ENCODE measurements around the gene CDSN. TPM values are rescaled to one million over a fixed set of nuclear protein-coding genes. Genes with fewer than 3 reads are reported as not detected.
A peak's percentile ranks its signal among the peaks of the same experiment; 100 is the strongest.

The CDSN gene
- total and polyA plus RNA-seq, 2 of the 8 experiments (the other 6 are each of a cell fraction or from before 2014, with no cell fraction given) = not detected

DNA sequence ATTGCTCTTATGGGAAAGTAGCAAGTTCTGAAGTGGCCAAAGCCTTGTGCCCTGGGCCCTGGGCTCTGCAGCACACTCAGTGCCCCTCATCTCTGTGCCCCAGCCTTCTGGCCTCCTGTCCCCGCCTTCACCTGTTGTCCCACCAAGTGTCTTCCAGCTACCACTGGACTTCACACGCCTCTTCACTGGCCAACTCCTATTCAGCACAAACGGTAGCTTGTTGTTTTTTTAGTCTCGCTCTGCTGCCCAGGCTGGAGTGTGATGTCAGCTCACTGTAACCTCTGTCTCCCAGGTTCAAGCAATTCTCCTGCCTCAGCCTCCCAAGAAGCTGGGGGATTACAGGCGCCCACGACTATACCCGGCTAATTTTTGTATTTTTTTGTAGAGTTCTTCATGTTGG, 32.5 kb upstream of the CDSN start:
- no peak overlapping the region for H2BK5ac ChIP-seq (ENCODE audit: low read depth, low read length)
- H3K4me1 ChIP-seq (replicated peaks in 1 of 4; ENCODE audit: control insufficient read depth in 3 of 4, insufficient read depth in 4 of 4, low read length in 3 of 4) = peaks cover 0 to 13% (median 5%) of the 10 kb centered on the region in 4 experiments; a peak in 3 of 7 replicates
- H2BK12ac ChIP-seq (ENCODE audit: low read depth, low read length) = no peak overlapping the region
- peaks cover 0 to 40% (median 7%) of the 10 kb centered on the region in 4 experiments; a peak in 7 of 8 replicates for H3K36me3 ChIP-seq (ENCODE audit: control insufficient read depth in 2 of 4, insufficient read depth in 4 of 4, low read length in 3 of 4)
- no peaks in the 10 kb centered on the region for H3K9me3 ChIP-seq (ENCODE audit: insufficient read depth in 2 of 2, low read depth in 1 of 2, low read length in 1 of 2)
- H2BK120ac ChIP-seq (replicated peaks; ENCODE audit: low read depth, low read length) = no peak overlapping the region
- H3K23me2 ChIP-seq (ENCODE audit: low read depth, low read length) = peaks cover 3% of the 10 kb centered on the region; the same call in 1 of the 2 replicates
- H3K4me2 ChIP-seq (ENCODE audit: insufficient read depth in 1 of 2, low read depth in 2 of 2, low read length in 2 of 2) = no peak overlapping the region
- no peak overlapping the region; the same call in 1 of the 2 replicates for H4K8ac ChIP-seq (ENCODE audit: extremely low read depth, insufficient read depth, low read length)
- H4K91ac ChIP-seq (replicated peaks; ENCODE audit: insufficient read length, low read length) = no peak overlapping the region
- no peak overlapping the region for H3K56ac ChIP-seq (replicated peaks; ENCODE audit: insufficient read length, low read depth, low read length)
- peaks cover 0 to 3% of the 10 kb centered on the region in 2 experiments for H4K20me1 ChIP-seq (replicated peaks in 1 of 2; ENCODE audit: control insufficient read depth in 1 of 2, insufficient read depth in 2 of 2, low read length in 2 of 2)
- no peak overlapping the region for H2BK15ac ChIP-seq (ENCODE audit: low read length)
- H3K79me2 ChIP-seq (ENCODE audit: control insufficient read depth in 1 of 2, insufficient read depth in 2 of 2, low read length in 2 of 2) = no peaks in the 10 kb centered on the region
- H4K5ac ChIP-seq (ENCODE audit: insufficient read length, low read depth, low read length) = no peak overlapping the region
- no peak overlapping the region for H3K4me3 ChIP-seq (ENCODE audit: extremely low read depth in 1 of 4, insufficient read depth in 2 of 4, low read depth in 3 of 4, low read length in 4 of 4)
- H3K9ac ChIP-seq (replicated peaks in 1 of 4; ENCODE audit: extremely low read depth in 1 of 4, low read depth in 3 of 4, low read length in 3 of 4) = peak overlapping the region in 1 of 4 experiments; percentile 1; a peak in 2 of 7 replicates
- FAIRE-seq (no peak), DNase-seq (ENCODE audit: low read depth in 1 of 2, low spot score in 2 of 2) (no peak)
- no peak overlapping the region for H2AFZ ChIP-seq (ENCODE audit: low read length)
- 92% methylated on average over 7 of the region's 7 CpGs; no CpG with 5 or more reads in 1 of the 2 experiments for WGBS, 2 experiments (ENCODE audit: extremely low coverage in 1 of 2, insufficient coverage in 1 of 2, insufficient read length in 1 of 2, insufficient replicate concordance in 2 of 2, low coverage in 1 of 2, low lambda C conversion rate in 2 of 2, missing lambda C conversion rate in 1 of 2)
- no peak overlapping the region for H2BK20ac ChIP-seq (ENCODE audit: low read length)
- no peak overlapping the region for H3K4ac ChIP-seq (replicated peaks; ENCODE audit: insufficient read length, low read depth, low read length)
- no peak overlapping the region for H3K18ac ChIP-seq (ENCODE audit: extremely low read depth, low read length)
- ChIA-PET POLR2A (ENCODE audit: partially characterized antibody) (interaction anchor here (61.6 to 68.5 kb wide), 2 partner anchors 5 to 16 kb away, joined by 2251 read pairs; partner anchors contain the start of genes CCHCR1, CDSN, POU5F1 and PSORS1C1), CTCF (ENCODE audit: partially characterized antibody) (interaction anchor here (1.1 to 3.2 kb wide), 8 partner anchors 13 to 65 kb away, joined by 3 to 15 read pairs (median 4); partner anchors contain the start of gene PSORS1C2)
- H3K27me3 ChIP-seq (replicated peaks in 1 of 4; ENCODE audit: control insufficient read depth in 3 of 4, extremely low read depth in 1 of 4, insufficient read depth in 3 of 4, low read length in 3 of 4) = no peaks in the 10 kb centered on the region
- H3K23ac ChIP-seq (ENCODE audit: insufficient read length) = no peak overlapping the region
- H3K79me1 ChIP-seq (ENCODE audit: low read depth, low read length) = no peaks in the 10 kb centered on the region
- H2AK5ac ChIP-seq (ENCODE audit: low read depth, low read length) = no peak overlapping the region
- H3K14ac ChIP-seq (ENCODE audit: insufficient read length) = no peak overlapping the region
- no peak for TF ChIP-seq CREB1 (IDR thresholded peaks at IDR 0.05)
- no peak overlapping the region for H3K27ac ChIP-seq (ENCODE audit: low read depth, low read length)

Measured in H1 (cell line).